ENCODE results near the gene TTC39A. TPM values are rescaled to one million over a fixed set of nuclear protein-coding genes. Genes with fewer than 3 reads are reported as not detected.

TTC39A gene
- total RNA-seq, 3 donors from 2014 or later (not counting 1 experiment from before 2014, with no cell fraction given), result 0.38 TPM; not detected in 2

DNA sequence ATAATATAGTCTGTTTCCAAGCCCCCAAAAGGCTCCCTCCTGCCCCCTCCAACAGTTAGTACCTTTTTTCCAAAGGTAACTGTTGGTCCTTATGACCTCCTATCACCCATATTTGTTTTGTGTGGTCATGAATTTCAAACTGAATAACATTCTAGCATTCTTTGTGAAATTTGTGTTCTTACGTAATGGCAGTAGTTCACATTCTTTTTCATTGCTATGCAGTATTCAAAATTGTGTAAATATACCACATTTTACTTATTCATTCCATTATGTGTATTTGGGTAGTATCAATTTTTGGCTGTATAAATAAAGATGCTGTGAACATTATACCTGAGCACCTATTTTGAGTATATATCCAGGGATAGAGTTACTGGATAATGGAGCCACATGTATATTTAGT lies 80.9 kb downstream of the TTC39A start:
- Mint-ChIP-seq H3K36me3 (no peaks in the 10 kb centered on the region), H3K27me3 (ENCODE audit: low read depth in 2 of 2) (no peaks in the 10 kb centered on the region), H3K4me1 (peaks cover 38 to 46% of the 10 kb centered on the region in 2 donors), H3K4me3 (no peak overlapping the region), H3K27ac (no peak overlapping the region), H3K9me3 (no peaks in the 10 kb centered on the region)
- H3K36me3 ChIP-seq (ENCODE audit: control insufficient read depth, insufficient read depth, low read length), result no peaks in the 10 kb centered on the region
- H3K27me3 ChIP-seq (ENCODE audit: control insufficient read depth, insufficient read depth, low read length), result no peaks in the 10 kb centered on the region
- no peaks in the 10 kb centered on the region for H3K9me3 ChIP-seq (ENCODE audit: control insufficient read depth, insufficient read depth, low read length)
- ATAC-seq, result no peak
- H3K4me1 ChIP-seq (ENCODE audit: control insufficient read depth, insufficient read depth, low read length), result peaks cover 10% of the 10 kb centered on the region
- H3K4me3 ChIP-seq (ENCODE audit: low read length), result no peak overlapping the region
- no CpG with 5 or more reads among the region's 1 CpG for WGBS (ENCODE audit: insufficient coverage)
- H3K27ac ChIP-seq (ENCODE audit: low read length), result no peak overlapping the region
- no peak for DNase-seq
- TF ChIP-seq, protein P1, sequence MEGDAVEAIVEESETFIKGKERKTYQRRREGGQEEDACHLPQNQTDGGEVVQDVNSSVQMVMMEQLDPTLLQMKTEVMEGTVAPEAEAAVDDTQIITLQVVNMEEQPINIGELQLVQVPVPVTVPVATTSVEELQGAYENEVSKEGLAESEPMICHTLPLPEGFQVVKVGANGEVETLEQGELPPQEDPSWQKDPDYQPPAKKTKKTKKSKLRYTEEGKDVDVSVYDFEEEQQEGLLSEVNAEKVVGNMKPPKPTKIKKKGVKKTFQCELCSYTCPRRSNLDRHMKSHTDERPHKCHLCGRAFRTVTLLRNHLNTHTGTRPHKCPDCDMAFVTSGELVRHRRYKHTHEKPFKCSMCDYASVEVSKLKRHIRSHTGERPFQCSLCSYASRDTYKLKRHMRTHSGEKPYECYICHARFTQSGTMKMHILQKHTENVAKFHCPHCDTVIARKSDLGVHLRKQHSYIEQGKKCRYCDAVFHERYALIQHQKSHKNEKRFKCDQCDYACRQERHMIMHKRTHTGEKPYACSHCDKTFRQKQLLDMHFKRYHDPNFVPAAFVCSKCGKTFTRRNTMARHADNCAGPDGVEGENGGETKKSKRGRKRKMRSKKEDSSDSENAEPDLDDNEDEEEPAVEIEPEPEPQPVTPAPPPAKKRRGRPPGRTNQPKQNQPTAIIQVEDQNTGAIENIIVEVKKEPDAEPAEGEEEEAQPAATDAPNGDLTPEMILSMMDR (IDR thresholded peaks at IDR 0.05), result no peak
- intact Hi-C loops (cut with micrococcal nuclease), result no loop called here

DNA sequence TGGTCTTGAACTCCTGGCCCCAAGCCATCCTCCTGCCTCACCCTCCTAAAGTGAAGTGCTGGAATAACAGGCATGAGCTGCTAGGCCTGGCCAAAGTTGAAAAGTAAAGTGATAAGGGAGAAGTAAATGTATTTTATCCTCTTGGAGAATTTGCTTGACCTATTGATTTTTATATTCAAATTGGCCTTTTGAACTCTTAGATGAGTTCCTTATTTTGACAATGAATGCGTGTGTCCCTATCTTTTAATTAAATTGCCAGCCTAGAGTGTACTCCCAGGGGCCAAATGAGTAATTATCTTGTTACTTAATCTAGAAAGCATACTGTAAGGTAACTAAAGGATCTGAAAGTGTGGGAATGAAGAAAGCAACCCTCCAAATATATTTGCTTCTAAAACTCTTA lies 82.9 kb downstream of the TTC39A start:
- no peaks in the 10 kb centered on the region for H3K9me3 Mint-ChIP-seq
- Histone ChIP-seq H3K4me3 (ENCODE audit: low read length) (no peak overlapping the region), H3K9me3 (ENCODE audit: control insufficient read depth, insufficient read depth, low read length) (no peaks in the 10 kb centered on the region), H3K36me3 (ENCODE audit: control insufficient read depth, insufficient read depth, low read length) (no peaks in the 10 kb centered on the region), H3K4me1 (ENCODE audit: control insufficient read depth, insufficient read depth, low read length) (peaks cover 5% of the 10 kb centered on the region), H3K27me3 (ENCODE audit: control insufficient read depth, insufficient read depth, low read length) (no peaks in the 10 kb centered on the region), H3K27ac (ENCODE audit: low read length) (no peak overlapping the region)
- no peak overlapping the region for H3K27ac Mint-ChIP-seq
- intact Hi-C loops (cut with micrococcal nuclease), result no loop called here
- H3K4me1 Mint-ChIP-seq, result peaks cover 49 to 51% of the 10 kb centered on the region in 2 donors
- H3K36me3 Mint-ChIP-seq, result no peaks in the 10 kb centered on the region
- H3K27me3 Mint-ChIP-seq (ENCODE audit: low read depth in 2 of 2), result no peaks in the 10 kb centered on the region
- WGBS (ENCODE audit: insufficient coverage), result 100% methylated on average over 1 of the region's 1 CpG
- no peak for ATAC-seq
- no peak overlapping the region for H3K4me3 Mint-ChIP-seq
- TF ChIP-seq, protein P1 (IDR thresholded peaks at IDR 0.05), result no peak
- no peak for DNase-seq

DNA sequence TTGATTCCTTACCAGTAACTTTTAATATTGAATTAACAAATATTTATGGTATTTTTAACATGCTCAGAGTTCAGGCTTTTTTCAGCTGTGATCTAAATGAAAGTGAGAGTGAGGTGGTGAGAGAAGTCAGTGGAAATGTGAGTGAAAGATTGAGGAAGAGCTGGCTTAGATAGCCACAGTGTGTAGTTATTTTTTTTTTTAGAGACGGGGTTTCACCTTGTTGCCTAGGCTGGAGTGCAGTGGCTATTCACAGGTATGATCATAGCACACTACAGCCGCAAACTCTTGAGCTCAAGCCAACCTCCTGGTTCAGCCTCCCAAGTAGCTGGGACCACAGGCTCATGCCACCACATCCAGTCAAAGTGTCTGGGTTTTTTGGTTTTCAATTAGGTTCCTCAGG lies 83.3 kb downstream of the TTC39A start:
- Histone ChIP-seq H3K4me3 (ENCODE audit: low read length) (no peak overlapping the region), H3K36me3 (ENCODE audit: control insufficient read depth, insufficient read depth, low read length) (no peaks in the 10 kb centered on the region), H3K27me3 (ENCODE audit: control insufficient read depth, insufficient read depth, low read length) (no peaks in the 10 kb centered on the region), H3K27ac (ENCODE audit: low read length) (no peak overlapping the region), H3K9me3 (ENCODE audit: control insufficient read depth, insufficient read depth, low read length) (no peaks in the 10 kb centered on the region), H3K4me1 (ENCODE audit: control insufficient read depth, insufficient read depth, low read length) (peaks cover 5% of the 10 kb centered on the region)
- intact Hi-C loops (cut with micrococcal nuclease), result no loop called here
- H3K9me3 Mint-ChIP-seq, result no peaks in the 10 kb centered on the region
- no peak overlapping the region for H3K4me3 Mint-ChIP-seq
- 72% methylated on average over 2 of the region's 2 CpGs for WGBS (ENCODE audit: insufficient coverage)
- H3K36me3 Mint-ChIP-seq, result no peaks in the 10 kb centered on the region
- TF ChIP-seq, protein P1 (IDR thresholded peaks at IDR 0.05), result no peak
- ATAC-seq (no peak), DNase-seq (no peak)
- no peak overlapping the region for H3K27ac Mint-ChIP-seq
- no peaks in the 10 kb centered on the region for H3K27me3 Mint-ChIP-seq (ENCODE audit: low read depth in 2 of 2)
- peaks cover 49 to 51% of the 10 kb centered on the region in 2 donors for H3K4me1 Mint-ChIP-seq

DNA sequence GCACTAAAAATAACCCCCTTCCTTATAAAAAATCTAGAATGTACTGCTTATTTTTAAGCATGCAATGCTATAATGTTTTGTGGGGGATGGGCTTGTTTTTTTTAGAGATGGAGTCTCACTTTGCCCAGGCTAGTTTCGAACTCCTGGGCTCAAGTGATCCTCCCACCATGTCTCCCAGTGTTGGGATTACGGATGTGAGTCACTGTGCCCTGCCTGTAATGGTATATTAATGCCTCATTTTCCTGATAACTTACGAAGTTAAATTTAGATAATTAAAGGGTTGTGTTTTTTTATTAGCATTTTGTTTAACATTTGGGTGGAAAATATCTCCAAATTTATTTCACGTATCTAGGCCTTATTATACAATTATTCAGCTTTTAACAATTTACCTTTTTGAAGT lies 87.8 kb downstream of the TTC39A start:
- Mint-ChIP-seq H3K27me3 (ENCODE audit: low read depth in 2 of 2) (no peaks in the 10 kb centered on the region), H3K27ac (no peak overlapping the region), H3K9me3 (no peaks in the 10 kb centered on the region), H3K4me1 (peaks cover 61 to 64% of the 10 kb centered on the region in 2 donors), H3K4me3 (no peak overlapping the region), H3K36me3 (no peaks in the 10 kb centered on the region)
- Histone ChIP-seq H3K36me3 (ENCODE audit: control insufficient read depth, insufficient read depth, low read length) (no peaks in the 10 kb centered on the region), H3K9me3 (ENCODE audit: control insufficient read depth, insufficient read depth, low read length) (no peaks in the 10 kb centered on the region), H3K4me3 (ENCODE audit: low read length) (no peak overlapping the region), H3K27me3 (ENCODE audit: control insufficient read depth, insufficient read depth, low read length) (no peaks in the 10 kb centered on the region), H3K4me1 (ENCODE audit: control insufficient read depth, insufficient read depth, low read length) (peaks cover 17% of the 10 kb centered on the region), H3K27ac (ENCODE audit: low read length) (no peak overlapping the region)
- TF ChIP-seq, protein P1 (IDR thresholded peaks at IDR 0.05), result no peak
- no peak for ATAC-seq
- no peak for DNase-seq
- WGBS (ENCODE audit: insufficient coverage), result 90% methylated on average over 3 of the region's 4 CpGs
- intact Hi-C loops (cut with micrococcal nuclease), result no loop called here
